MM.1S (cell line): ENCODE results near the gene RSL1D1.

Experiments
- DNase-seq: peaks from one replicate; pipeline ENCODE4 v3.0.0-alpha.2; 2015
- H2AFZ ChIP-seq: fragments of 300-600 bp; sonication (generic); 2 replicates; pipeline ENCODE4 v1.6.0; 2016; ENCODE audit warnings: antibody characterized with exemption, low read length
- H3F3A ChIP-seq: fragments of 300-600 bp; sonication (generic); 2 replicates; pipeline ENCODE4 v1.6.1; 2016; ENCODE audit warnings: mild to moderate bottlenecking, antibody characterized with exemption, low read length, moderate library complexity, mixed read lengths; ENCODE audit not compliant: insufficient read depth
- H3K27ac ChIP-seq: fragments of 300-600 bp; sonication (generic); 2 replicates; pipeline ENCODE4 v1.5.1; 2016; ENCODE audit warnings: mild to moderate bottlenecking, low read length
- H3K27me3 ChIP-seq: fragments of 300-600 bp; sonication (generic); replicated peaks from 2 replicates; pipeline ENCODE4 v1.6.0; 2016; ENCODE audit warnings: low read length; ENCODE audit not compliant: insufficient read depth
- H3K36me3 ChIP-seq: fragments of 300-600 bp; sonication (generic); replicated peaks from 2 replicates; pipeline ENCODE4 v1.6.1; 2016; ENCODE audit warnings: mild to moderate bottlenecking, low read length, mixed read lengths; ENCODE audit not compliant: insufficient read depth
- H3K4me1 ChIP-seq: fragments of 300-600 bp; sonication (generic); 2 replicates; pipeline ENCODE4 v1.6.1; 2016; ENCODE audit warnings: low read length, mixed read lengths
- H3K4me2 ChIP-seq: fragments of 300-600 bp; sonication (generic); 2 replicates; pipeline ENCODE4 v1.6.0; 2016; ENCODE audit warnings: low read depth, low read length
- H3K4me3 ChIP-seq: fragments of 300-600 bp; sonication (generic); 2 replicates; pipeline ENCODE4 v1.5.1; 2016; ENCODE audit warnings: low read length, mixed read lengths
- H3K79me2 ChIP-seq: fragments of 300-600 bp; sonication (generic); 2 replicates; pipeline ENCODE4 v1.6.1; 2016; ENCODE audit warnings: mixed run types, low read length, mixed read lengths
- H3K9ac ChIP-seq: fragments of 300-600 bp; sonication (generic); 2 replicates; pipeline ENCODE4 v1.6.1; 2016; ENCODE audit warnings: low read length, mixed read lengths
- H3K9me2 ChIP-seq: fragments of 300-600 bp; sonication (generic); replicated peaks from 2 replicates; pipeline ENCODE4 v1.6.1; 2016; ENCODE audit warnings: mild to moderate bottlenecking, low read length, mixed read lengths; ENCODE audit not compliant: insufficient read depth
- H3K9me3 ChIP-seq: fragments of 300-600 bp; sonication (generic); replicated peaks from 2 replicates; pipeline ENCODE4 v1.6.1; 2016; ENCODE audit warnings: mild to moderate bottlenecking, low read length, mixed read lengths; ENCODE audit not compliant: insufficient read depth
- H4K20me1 ChIP-seq: fragments of 300-600 bp; sonication (generic); 2 replicates; pipeline ENCODE4 v1.6.1; 2016; ENCODE audit warnings: mild to moderate bottlenecking, low read length, moderate library complexity, mixed read lengths; ENCODE audit not compliant: insufficient read depth
- CTCF ChIP-seq: fragments of 300-600 bp; sonication (generic); IDR thresholded peaks from 2 replicates; pipeline ENCODE4 v1.5.1; 2016; ENCODE audit warnings: antibody characterized with exemption, low read length, mixed read lengths
- EZH2 ChIP-seq: fragments of 300-600 bp; sonication (generic); optimal IDR thresholded peaks from 2 replicates; pipeline ENCODE3; 2017; ENCODE audit warnings: low read depth, mild to moderate bottlenecking, antibody characterized with exemption, low read length, mixed read lengths
- EZH2phosphoT487 ChIP-seq: fragments of 300-600 bp; sonication (generic); IDR thresholded peaks from 2 replicates; pipeline ENCODE4 v1.6.1; 2018; ENCODE audit warnings: antibody characterized with exemption, low read length

The RSL1D1 gene

GRCh38 chr16:11806721-11807120 is 44.6 kb downstream of the RSL1D1 start:
- Histone ChIP-seq H3K4me3 (no peak overlapping the region), H3K9ac (no peak overlapping the region), H4K20me1 (no peaks in the 10 kb centered on the region), H3F3A (peaks cover 11% of the 10 kb centered on the region), H3K36me3 (no peaks in the 10 kb centered on the region), H3K27me3 (no peaks in the 10 kb centered on the region), H3K27ac (no peak overlapping the region), H3K4me1 (no peaks in the 10 kb centered on the region), H3K4me2 (no peak overlapping the region), H3K79me2 (no peaks in the 10 kb centered on the region), H2AFZ (no peak overlapping the region), H3K9me2 (no peaks in the 10 kb centered on the region), H3K9me3 (no peaks in the 10 kb centered on the region)
- DNase-seq: no peak
- TF ChIP-seq CTCF (no peak), EZH2 (no peak), EZH2phosphoT487 (no peak)

GRCh38 chr16:11805556-11805955 is 45.8 kb downstream of the RSL1D1 start:
- no peaks in the 10 kb centered on the region for H3K79me2 ChIP-seq
- DNase-seq: no peak
- H3K9ac ChIP-seq: no peak overlapping the region
- H3K27ac ChIP-seq: no peak overlapping the region
- no peak overlapping the region for H3K4me2 ChIP-seq
- no peaks in the 10 kb centered on the region for H3K9me2 ChIP-seq
- no peaks in the 10 kb centered on the region for H3K4me1 ChIP-seq
- TF ChIP-seq EZH2 (no peak), CTCF (no peak), EZH2phosphoT487 (no peak)
- H4K20me1 ChIP-seq: no peaks in the 10 kb centered on the region
- peaks cover 11% of the 10 kb centered on the region for H3F3A ChIP-seq
- H3K27me3 ChIP-seq: no peaks in the 10 kb centered on the region
- H2AFZ ChIP-seq: no peak overlapping the region
- no peak overlapping the region for H3K4me3 ChIP-seq
- no peaks in the 10 kb centered on the region for H3K9me3 ChIP-seq
- H3K36me3 ChIP-seq: no peaks in the 10 kb centered on the region

- TF ChIP-seq CTCF (no peak), EZH2phosphoT487 (no peak), EZH2 (no peak)
- Histone ChIP-seq H3K27ac (no peak overlapping the region), H3K9me2 (no peaks in the 10 kb centered on the region), H3K4me1 (peaks cover 9% of the 10 kb centered on the region), H3F3A (peaks cover 11% of the 10 kb centered on the region), H3K9me3 (no peaks in the 10 kb centered on the region), H3K9ac (no peak overlapping the region), H3K79me2 (peaks cover 30% of the 10 kb centered on the region), H3K4me3 (no peak overlapping the region), H2AFZ (no peak overlapping the region), H4K20me1 (no peaks in the 10 kb centered on the region), H3K36me3 (no peaks in the 10 kb centered on the region), H3K27me3 (no peaks in the 10 kb centered on the region), H3K4me2 (no peak overlapping the region)
- no peak for DNase-seq
These were observed 49.8 kb downstream of the RSL1D1 start for GRCh38 chr16:11801481-11802021.
